Cerebellar nuclear complex (tissue), 1 donor: ENCODE results near the gene TAF3.

Experiments used
- DNase-seq, 2 experiments: peaks; one replicate each; lab custom pipeline; 2025; lab: John Stamatoyannopoulos, UW

The TAF3 gene

GRCh38 chr10:8045726-8046494 lies 227.6 kb downstream of the TAF3 start:
- DNase-seq = no peak

- no peak for DNase-seq
Measured at GRCh38 chr10:8047452-8048280, 229.4 kb downstream of the TAF3 start.

DNA sequence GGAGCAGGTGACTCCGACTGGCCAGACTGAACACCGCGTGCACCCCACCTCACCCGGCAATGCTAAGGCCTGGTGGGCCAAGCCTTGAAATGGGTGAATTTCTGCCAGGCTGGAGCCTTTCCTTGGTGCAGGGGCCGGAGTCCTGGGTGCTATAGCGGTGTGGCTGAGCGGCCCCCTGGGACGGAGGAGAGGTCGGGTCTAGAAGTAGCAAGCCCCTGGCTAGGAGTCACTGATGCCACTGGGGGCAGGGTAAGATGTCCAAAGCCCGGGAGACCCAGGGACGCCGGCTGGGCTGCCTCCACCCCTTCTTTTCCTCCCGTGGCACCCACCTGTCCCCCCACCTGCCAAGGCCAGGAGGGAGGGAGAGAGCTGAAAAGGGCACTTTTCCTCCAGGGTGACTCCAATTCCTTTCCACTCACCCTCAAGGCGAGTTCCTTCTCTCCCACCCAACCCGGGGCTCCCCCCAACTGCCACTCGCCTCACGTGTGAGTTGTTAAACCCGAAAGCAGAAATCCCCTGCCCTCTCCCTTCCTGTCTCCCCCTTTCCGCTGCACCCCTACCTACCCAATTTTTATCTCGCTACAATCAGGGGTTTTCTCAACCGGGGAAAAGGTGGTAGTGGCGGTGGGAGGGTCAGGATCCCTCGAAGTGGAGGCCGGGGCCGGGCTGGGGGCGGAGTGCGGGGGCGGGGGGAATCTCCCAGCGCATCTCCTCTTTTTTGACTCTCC lies 230.1 kb downstream of the TAF3 start:
- DNase-seq = no peak

- DNase-seq = no peak
Measured at GRCh38 chr10:8049045-8049864, 230.9 kb downstream of the TAF3 start.

GRCh38 chr10:8049865-8050555 lies 231.7 kb downstream of the TAF3 start:
- no peak for DNase-seq

DNA sequence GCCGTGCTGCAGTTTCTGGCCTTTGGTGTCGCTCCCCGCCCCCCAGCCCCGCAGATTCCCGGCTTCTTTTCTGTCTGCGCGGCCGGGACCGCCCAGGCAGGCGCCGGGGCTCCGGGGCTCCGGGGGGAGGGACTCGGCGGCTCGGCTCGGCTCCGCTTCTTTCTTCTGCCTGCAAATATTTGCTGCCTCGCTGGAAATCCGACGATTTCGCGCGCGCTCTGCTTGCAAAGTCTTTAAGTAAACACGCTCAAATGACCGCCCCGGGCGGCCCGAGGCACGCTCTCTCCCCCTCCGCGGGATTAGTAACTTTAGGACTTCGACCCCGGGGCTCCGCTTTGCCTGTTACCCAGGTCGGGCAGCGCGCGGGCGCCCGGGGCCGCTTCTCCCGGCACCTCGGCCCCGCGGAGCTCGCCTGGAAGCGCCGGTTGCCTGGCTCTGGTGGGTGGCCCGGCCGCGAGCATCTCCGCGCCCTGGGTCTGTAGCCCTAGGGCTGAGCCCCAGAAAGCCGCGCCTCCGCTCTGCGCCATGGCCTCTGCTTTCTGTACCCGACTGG lies 232.3 kb downstream of the TAF3 start:
- DNase-seq = no peak

DNA sequence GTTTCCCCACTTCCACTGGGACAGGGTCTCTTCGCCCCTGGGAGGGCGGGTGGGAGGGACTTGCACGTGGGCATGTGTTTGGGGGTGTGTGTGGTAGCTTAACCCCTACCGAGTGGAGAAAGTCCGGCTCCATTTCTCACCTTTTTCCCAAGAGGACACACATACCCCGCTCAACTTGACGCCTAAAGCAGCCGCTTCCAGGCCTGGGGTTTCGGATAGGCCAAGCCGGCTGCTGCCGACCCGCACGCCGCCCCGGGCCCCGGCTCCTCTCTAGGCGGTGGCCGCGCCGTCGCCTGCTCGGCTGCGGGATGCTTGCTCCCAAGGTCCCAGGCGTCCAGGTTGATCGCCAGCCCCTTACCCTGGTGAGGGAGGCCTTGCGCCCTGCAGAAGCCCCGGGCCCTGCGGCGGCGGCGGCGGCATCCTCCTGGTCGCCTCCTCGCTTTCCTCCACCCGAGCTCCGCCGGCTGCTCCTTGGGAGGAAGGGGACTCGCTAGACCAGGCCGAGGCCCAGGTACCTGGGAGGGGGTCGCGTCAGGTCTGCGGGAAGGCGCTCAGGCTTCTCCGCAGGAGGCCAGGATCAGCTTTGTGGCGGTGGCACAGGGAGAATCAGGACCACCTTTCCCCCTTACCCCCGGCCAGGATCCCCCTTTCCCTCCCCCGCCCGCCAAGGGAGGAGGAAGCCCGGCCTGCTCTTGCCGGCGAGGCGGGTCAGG lies 233.0 kb downstream of the TAF3 start:
- DNase-seq = no peak

GRCh38 chr10:8051851-8052257 lies 233.5 kb downstream of the TAF3 start:
- no peak for DNase-seq

- DNase-seq = no peak
Measured at GRCh38 chr10:8052341-8052955, 234.1 kb downstream of the TAF3 start.

DNA sequence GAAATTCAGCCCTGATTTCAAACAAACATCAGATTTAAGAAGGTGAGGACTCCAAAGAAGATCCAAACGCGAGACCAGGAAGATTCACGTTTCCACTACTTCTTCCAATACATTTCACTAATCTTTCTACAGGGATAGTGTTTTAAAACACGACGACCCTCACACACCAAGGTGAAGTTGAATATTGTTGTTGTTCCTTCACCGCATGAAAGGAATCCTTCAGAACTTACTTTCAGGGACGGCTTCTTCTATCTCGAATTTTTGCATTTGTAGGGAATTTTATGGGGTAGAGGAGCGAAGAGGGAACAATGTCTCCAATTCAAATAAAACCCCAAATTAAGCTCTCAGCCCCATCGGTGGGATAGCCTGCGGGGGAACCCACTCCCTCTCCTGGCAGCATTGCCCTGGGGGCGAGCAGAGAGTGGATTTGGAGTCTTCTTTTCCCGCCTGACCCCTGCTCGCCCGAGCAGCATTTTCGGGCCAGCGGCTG lies 234.7 kb downstream of the TAF3 start:
- DNase-seq = no peak

DNA sequence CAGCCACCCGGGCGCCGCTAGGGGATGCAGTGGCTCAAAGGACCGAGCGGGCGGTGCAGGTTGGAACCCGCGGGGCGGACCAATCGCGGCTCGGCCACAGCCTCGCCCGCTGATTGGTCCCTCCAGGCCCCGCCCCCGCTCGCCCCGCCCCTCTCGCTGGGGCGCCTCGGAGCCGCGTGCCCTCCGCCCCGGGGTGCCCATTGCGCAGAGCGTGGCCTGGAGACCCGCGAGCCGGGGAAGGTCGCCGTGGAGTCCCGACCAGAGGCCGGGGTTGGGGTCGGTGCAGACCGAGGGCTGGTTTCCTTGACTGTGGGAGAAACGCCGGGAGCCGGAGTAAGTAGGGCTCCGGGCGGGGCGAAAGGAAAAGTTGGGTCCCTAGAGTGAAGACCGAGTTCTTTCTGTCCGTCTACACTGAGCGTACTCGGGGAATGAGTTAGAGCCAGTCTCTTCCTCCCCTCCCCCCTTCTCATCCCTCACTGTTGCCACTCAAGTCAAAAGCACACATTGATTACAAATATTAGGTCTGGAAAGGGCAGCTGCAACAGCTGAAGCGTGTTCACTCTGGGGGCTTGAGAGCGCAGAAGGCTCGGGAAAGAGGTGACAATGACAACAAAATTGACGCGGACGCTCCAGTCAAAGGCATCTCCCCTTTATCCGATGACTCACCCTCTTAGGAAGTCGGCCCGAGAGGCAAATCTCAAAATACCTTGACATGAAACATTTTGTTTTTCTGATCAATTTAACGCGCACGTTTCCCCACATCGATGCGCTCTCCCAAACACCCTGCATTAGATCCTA lies 235.3 kb downstream of the TAF3 start:
- DNase-seq = no peak

DNA sequence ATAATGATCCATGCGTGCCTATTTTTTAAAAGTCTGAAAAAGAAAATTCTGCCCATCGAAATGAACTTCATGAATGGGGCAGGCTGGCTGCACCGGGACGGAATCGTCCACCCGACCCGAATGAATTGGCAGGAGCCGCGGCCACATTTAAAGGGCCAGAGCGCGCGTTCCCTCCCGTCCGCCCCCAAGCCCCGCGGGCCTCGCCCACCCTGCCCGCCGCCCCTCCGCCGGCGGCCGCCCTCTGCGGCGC lies 235.9 kb downstream of the TAF3 start:
- DNase-seq = no peak

DNA sequence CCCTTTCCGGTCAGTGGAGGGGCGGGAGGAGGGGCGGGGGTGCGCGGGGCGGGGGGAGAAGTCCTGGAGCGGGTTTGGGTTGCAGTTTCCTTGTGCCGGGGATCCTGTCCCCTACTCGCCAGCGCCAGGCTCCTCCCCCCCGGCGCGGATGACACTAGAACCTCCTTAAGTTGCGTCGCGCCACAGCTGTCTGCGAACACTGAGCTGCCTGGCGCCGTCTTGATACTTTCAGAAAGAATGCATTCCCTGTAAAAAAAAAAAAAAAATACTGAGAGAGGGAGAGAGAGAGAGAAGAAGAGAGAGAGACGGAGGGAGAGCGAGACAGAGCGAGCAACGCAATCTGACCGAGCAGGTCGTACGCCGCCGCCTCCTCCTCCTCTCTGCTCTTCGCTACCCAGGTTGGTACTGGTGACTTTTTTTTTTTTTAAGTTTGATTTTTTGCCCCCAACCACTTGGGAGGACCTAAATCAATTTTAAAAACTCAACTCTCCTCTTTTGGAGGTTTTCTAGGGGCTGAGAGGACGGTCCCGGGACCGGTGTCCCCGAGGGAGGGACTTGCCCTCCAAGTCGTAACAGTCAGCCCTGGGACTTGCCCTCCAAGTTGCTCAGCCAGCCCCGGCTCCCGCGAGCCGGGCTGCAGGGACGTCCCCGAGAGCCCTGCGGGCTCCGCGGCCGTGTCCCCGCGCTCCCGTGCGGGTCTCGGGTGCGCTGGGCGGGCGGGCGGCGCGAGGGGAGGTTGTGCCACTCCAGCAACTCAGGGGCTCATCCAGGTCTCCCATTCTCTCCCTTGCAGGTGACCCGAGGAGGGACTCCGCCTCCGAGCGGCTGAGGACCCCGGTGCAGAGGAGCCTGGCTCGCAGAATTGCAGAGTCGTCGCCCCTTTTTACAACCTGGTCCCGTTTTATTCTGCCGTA lies 236.4 kb downstream of the TAF3 start, which contains the start of gene GATA3:
Gene GATA3 (plus strand): TSS at position 195 of the 914 bp plus-strand sequence. CDS start 968 bp downstream, outside the sequence.
- no peak for DNase-seq

GRCh38 chr10:8055420-8056349 lies 237.4 kb downstream of the TAF3 start:
- DNase-seq = no peak

GRCh38 chr10:8056378-8056777 lies 238.1 kb downstream of the TAF3 start:
- DNase-seq = no peak

DNA sequence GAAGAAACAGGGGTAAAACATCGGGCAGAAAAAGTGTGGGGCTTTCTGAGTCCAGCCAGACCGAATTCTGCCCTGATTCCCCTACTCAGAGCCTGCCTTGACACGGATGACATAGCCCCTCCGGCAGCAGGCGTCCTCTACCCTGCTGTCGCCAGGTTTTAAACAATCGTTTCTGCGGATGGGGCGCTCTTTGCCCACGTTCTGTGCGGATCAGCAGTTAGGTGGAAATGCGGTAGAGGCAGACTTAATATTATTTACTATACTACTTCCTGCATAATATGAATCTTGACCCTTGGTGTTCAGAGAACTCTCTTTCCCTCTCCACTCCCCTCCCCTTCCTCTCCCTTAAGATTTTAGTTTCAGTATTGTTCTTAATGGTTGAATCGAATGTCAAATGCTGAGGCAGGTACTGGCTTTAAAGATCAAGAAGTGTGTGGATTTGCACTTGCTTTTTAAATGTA lies 238.6 kb downstream of the TAF3 start:
- DNase-seq = no peak
